Neural progenitor cell (in vitro differentiated cells): ENCODE data around the gene DGLUCY.

Experiments
- EZH2 ChIP-seq: fragments of 200-600 bp; sonication (generic); IDR thresholded peaks from 2 replicates; pipeline ENCODE4 v1.6.1; 2017; ENCODE audit warnings: antibody characterized with exemption, mild to moderate bottlenecking, moderate library complexity
- EZH2phosphoT487 ChIP-seq: fragments of 200-600 bp; sonication (generic); IDR thresholded peaks from 2 replicates; pipeline ENCODE4 v1.6.1; 2017; ENCODE audit warnings: antibody characterized with exemption
- TF ChIP-seq, protein P1 (sequence below): fragments of 200-600 bp; sonication (generic); IDR thresholded peaks from 2 replicates; pipeline ENCODE4 v1.5.1; 2017; ENCODE audit warnings: antibody characterized with exemption, mild to moderate bottlenecking

- TF ChIP-seq EZH2 (no peak), EZH2phosphoT487 (no peak)
- TF ChIP-seq, protein P1, sequence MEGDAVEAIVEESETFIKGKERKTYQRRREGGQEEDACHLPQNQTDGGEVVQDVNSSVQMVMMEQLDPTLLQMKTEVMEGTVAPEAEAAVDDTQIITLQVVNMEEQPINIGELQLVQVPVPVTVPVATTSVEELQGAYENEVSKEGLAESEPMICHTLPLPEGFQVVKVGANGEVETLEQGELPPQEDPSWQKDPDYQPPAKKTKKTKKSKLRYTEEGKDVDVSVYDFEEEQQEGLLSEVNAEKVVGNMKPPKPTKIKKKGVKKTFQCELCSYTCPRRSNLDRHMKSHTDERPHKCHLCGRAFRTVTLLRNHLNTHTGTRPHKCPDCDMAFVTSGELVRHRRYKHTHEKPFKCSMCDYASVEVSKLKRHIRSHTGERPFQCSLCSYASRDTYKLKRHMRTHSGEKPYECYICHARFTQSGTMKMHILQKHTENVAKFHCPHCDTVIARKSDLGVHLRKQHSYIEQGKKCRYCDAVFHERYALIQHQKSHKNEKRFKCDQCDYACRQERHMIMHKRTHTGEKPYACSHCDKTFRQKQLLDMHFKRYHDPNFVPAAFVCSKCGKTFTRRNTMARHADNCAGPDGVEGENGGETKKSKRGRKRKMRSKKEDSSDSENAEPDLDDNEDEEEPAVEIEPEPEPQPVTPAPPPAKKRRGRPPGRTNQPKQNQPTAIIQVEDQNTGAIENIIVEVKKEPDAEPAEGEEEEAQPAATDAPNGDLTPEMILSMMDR: no peak
Measured at GRCh38 chr14:91113829-91114078, at the start of gene DGLUCY.
